Skeletal muscle tissue (tissue), 4 donors: ENCODE measurements around the gene GPC2. TPM values are rescaled to one million over a fixed set of nuclear protein-coding genes. Genes with fewer than 3 reads are reported as not detected.
"Not testable (repeated sequence)": the region's sequence is repeated elsewhere in the genome, so short reads cannot be mapped to it uniquely, and the experiment has no call there.

Source experiments
- H3K27ac ChIP-seq: one replicate; pipeline ENCODE4 v1.7.0; 2013; ENCODE audit warnings: mild to moderate bottlenecking, low read depth, low read length, inconsistent platforms
- H3K27me3 ChIP-seq, 3 donors: one replicate each; pipeline ENCODE4 v1.7.0; 2013; ENCODE audit warnings: low read length in 3 of 3; ENCODE audit not compliant: control insufficient read depth in 3 of 3, insufficient read depth in 3 of 3
- H3K36me3 ChIP-seq, 3 donors: one replicate each; pipeline ENCODE4 v1.7.0; 2013; ENCODE audit warnings: low read length in 3 of 3; ENCODE audit not compliant: control insufficient read depth in 3 of 3, insufficient read depth in 3 of 3
- H3K4me1 ChIP-seq, 3 donors: one replicate each; pipeline ENCODE4 v1.7.0; 2013; ENCODE audit warnings: low read length in 3 of 3, mild to moderate bottlenecking in 3 of 3; ENCODE audit not compliant: control insufficient read depth in 3 of 3, insufficient read depth in 3 of 3
- H3K4me3 ChIP-seq, 3 donors: one replicate each; pipeline ENCODE4 v1.7.0; 2013; ENCODE audit warnings: low read length in 3 of 3
- H3K9ac ChIP-seq, 3 donors: one replicate each; pipeline ENCODE4 v1.7.0; 2013; ENCODE audit warnings: low read length in 3 of 3, mild to moderate bottlenecking in 3 of 3, moderate library complexity in 2 of 3, low read depth in 1 of 3
- H3K9me3 ChIP-seq, 3 donors: one replicate each; pipeline ENCODE4 v1.7.0; 2013; ENCODE audit warnings: low read length in 3 of 3; ENCODE audit not compliant: control insufficient read depth in 3 of 3
- total RNA-seq: library from RNA; depleted of rRNA; stranded (reverse); fragments of >200 nt; gene quantifications from one replicate; pipeline ENCODE4 v1.2.3, GENCODE V29; 2014
- donor health status: Osteomylitis.

The GPC2 gene
- total RNA-seq, 1 donor from 2014 or later, result 5.2 TPM

GRCh38 chr7:100204454-100204853 is 27.3 kb upstream of the GPC2 start:
- Histone ChIP-seq H3K9me3 (no peaks in the 10 kb centered on the region), H3K4me1 (peaks cover 0 to 4% (median 0%) of the 10 kb centered on the region in 3 donors), H3K9ac (no peak overlapping the region), H3K36me3 (peaks cover 0 to 2% (median 2%) of the 10 kb centered on the region in 3 donors), H3K27me3 (no peaks in the 10 kb centered on the region), H3K27ac (no peak overlapping the region), H3K4me3 (no peak overlapping the region)

GRCh38 chr7:100200693-100201092 is 23.5 kb upstream of the GPC2 start:
- Histone ChIP-seq H3K36me3 (peaks cover 0 to 2% (median 2%) of the 10 kb centered on the region in 3 donors), H3K9ac (no peak overlapping the region), H3K27me3 (no peaks in the 10 kb centered on the region), H3K4me3 (no peak overlapping the region), H3K27ac (no peak overlapping the region), H3K9me3 (no peaks in the 10 kb centered on the region), H3K4me1 (peaks cover 0 to 4% (median 0%) of the 10 kb centered on the region in 3 donors)

GRCh38 chr7:100198266-100198665 is 21.1 kb upstream of the GPC2 start:
- Histone ChIP-seq H3K4me3 (no peak overlapping the region), H3K27me3 (no peaks in the 10 kb centered on the region), H3K4me1 (no peaks in the 10 kb centered on the region), H3K27ac (no peak overlapping the region), H3K9ac (no peak overlapping the region), H3K36me3 (peaks cover 0 to 2% (median 0%) of the 10 kb centered on the region in 3 donors), H3K9me3 (no peaks in the 10 kb centered on the region)

- H3K36me3 ChIP-seq, H3K4me1 ChIP-seq, H3K9ac ChIP-seq, H3K9me3 ChIP-seq, H3K4me3 ChIP-seq, H3K27me3 ChIP-seq, H3K27ac ChIP-seq: not testable (repeated sequence)
Observed at GRCh38 chr7:100195901-100196322, 18.7 kb upstream of the GPC2 start.

GRCh38 chr7:100195222-100195621 is 18.0 kb upstream of the GPC2 start:
- H3K9me3 ChIP-seq, result no peaks in the 10 kb centered on the region
- no peak overlapping the region for H3K27ac ChIP-seq
- H3K27me3 ChIP-seq, result no peaks in the 10 kb centered on the region
- H3K4me1 ChIP-seq, result no peaks in the 10 kb centered on the region
- no peak overlapping the region for H3K9ac ChIP-seq
- no peak overlapping the region for H3K4me3 ChIP-seq
- H3K36me3 ChIP-seq, result no peaks in the 10 kb centered on the region

GRCh38 chr7:100192969-100193368 is 15.8 kb upstream of the GPC2 start:
- Histone ChIP-seq H3K4me3 (no peak overlapping the region), H3K9ac (no peak overlapping the region), H3K9me3 (no peaks in the 10 kb centered on the region), H3K4me1 (no peaks in the 10 kb centered on the region), H3K27me3 (no peaks in the 10 kb centered on the region), H3K27ac (no peak overlapping the region), H3K36me3 (no peaks in the 10 kb centered on the region)

GRCh38 chr7:100192281-100192862 is 15.2 kb upstream of the GPC2 start:
- H3K4me3 ChIP-seq, H3K9me3 ChIP-seq, H3K27me3 ChIP-seq, H3K9ac ChIP-seq, H3K4me1 ChIP-seq, H3K36me3 ChIP-seq, H3K27ac ChIP-seq: not testable (repeated sequence)

GRCh38 chr7:100191775-100192174 is 14.6 kb upstream of the GPC2 start:
- H3K9me3 ChIP-seq, result no peaks in the 10 kb centered on the region
- no peak overlapping the region for H3K27ac ChIP-seq
- H3K27me3 ChIP-seq, result peaks cover 0 to 3% (median 0%) of the 10 kb centered on the region in 3 donors
- no peaks in the 10 kb centered on the region for H3K4me1 ChIP-seq
- no peaks in the 10 kb centered on the region for H3K36me3 ChIP-seq
- no peak overlapping the region for H3K9ac ChIP-seq
- no peak overlapping the region for H3K4me3 ChIP-seq

- Histone ChIP-seq H3K27me3 (peaks cover 0 to 3% (median 0%) of the 10 kb centered on the region in 3 donors), H3K4me3 (no peak overlapping the region), H3K27ac (no peak overlapping the region), H3K4me1 (no peaks in the 10 kb centered on the region), H3K36me3 (no peaks in the 10 kb centered on the region), H3K9ac (no peak overlapping the region), H3K9me3 (no peaks in the 10 kb centered on the region)
Observed at GRCh38 chr7:100190048-100190711, 13.0 kb upstream of the GPC2 start.

- H3K4me3 ChIP-seq, result no peak overlapping the region
- H3K4me1 ChIP-seq, result no peaks in the 10 kb centered on the region
- H3K27me3 ChIP-seq, result peaks cover 0 to 3% (median 0%) of the 10 kb centered on the region in 3 donors
- H3K9me3 ChIP-seq, result no peaks in the 10 kb centered on the region
- no peaks in the 10 kb centered on the region for H3K36me3 ChIP-seq
- H3K9ac ChIP-seq, result no peak overlapping the region
- no peak overlapping the region for H3K27ac ChIP-seq
Observed at GRCh38 chr7:100189061-100189460, 11.9 kb upstream of the GPC2 start.
